Spleen (tissue), 7 donors: Measurements from ENCODE around the gene ETV6.

Experiments used
- CTCF ChIP-seq, 11 experiments: fragments of 200-600 bp in 7 of 11; fragments of 450-650 bp in 4 of 11; sonication (generic) in 4 of 11; IDR thresholded peaks in 8 of 11; conservative IDR thresholded peaks in 3 of 11; 1 replicate in 7 of 11; 2 replicates in 4 of 11; pipeline versions ENCODE4 v1.4.0 to v1.8.0; 2016 to 2021; ENCODE audit warnings: antibody characterized with exemption in 11 of 11, inconsistent platforms in 4 of 11, mild to moderate bottlenecking in 1 of 11
- POLR2A ChIP-seq, 3 donors: fragments of 450-650 bp; IDR thresholded peaks; one replicate each; pipeline ENCODE4 v1.5.1; 2017; ENCODE audit warnings: antibody characterized with exemption in 3 of 3, mild to moderate bottlenecking in 1 of 3
- donor health status: DM: no; HTN: no; CAD: no; lungs with moderate emphysema.
- donor health status: DM: no; HTN: no; CAD: no.
- donor health status: DM: no; HTN: no; CAD: no.

GRCh38 chr12:11607313-11608081 is 42.0 kb upstream of the ETV6 start:
- TF ChIP-seq POLR2A (IDR thresholded peaks at IDR 0.05) (no peak), CTCF (IDR thresholded peaks at IDR 0.05 in 8 of 11, conservative IDR thresholded peaks at IDR 0.05 in 3 of 11) (no peak)
